HFFc6 (cell line): ENCODE data around the gene ACR. TPM values are rescaled to one million over a fixed set of nuclear protein-coding genes. Genes with fewer than 3 reads are reported as not detected.

Source experiments
- DNase-seq: peaks from one replicate; pipeline ENCODE4 v3.0.0-alpha.2; 2018
- H3K27ac Mint-ChIP-seq: 2 replicates; pipeline ENCODE4 v1.8.0; 2020; ENCODE audit warnings: mild to moderate bottlenecking, mixed read lengths
- H3K27me3 Mint-ChIP-seq: 2 replicates; pipeline ENCODE4 v1.8.0; 2021; ENCODE audit warnings: mild to moderate bottlenecking, moderate library complexity, mixed read lengths; ENCODE audit not compliant: insufficient read depth
- H3K36me3 Mint-ChIP-seq: 2 replicates; pipeline ENCODE4 v1.8.0; 2021; ENCODE audit warnings: low read depth, mixed read lengths
- H3K4me1 Mint-ChIP-seq: 2 replicates; pipeline ENCODE4 v1.8.0; 2020; ENCODE audit warnings: low read depth, mixed read lengths
- H3K4me3 Mint-ChIP-seq: 2 replicates; pipeline ENCODE4 v1.8.0; 2020; ENCODE audit warnings: mild to moderate bottlenecking, moderate library complexity, mixed read lengths
- H3K9me3 Mint-ChIP-seq: 2 replicates; pipeline ENCODE4 v1.8.0; 2020; ENCODE audit warnings: mild to moderate bottlenecking, mixed read lengths
- total RNA-seq, 6 experiments: library from RNA; stranded (reverse); fragmentation: NEBNext Ultra II Directional; extraction: Animal tissue kit (Norgen Biotek cat#: 25700); gene quantifications; 2 replicates in 1 of 6; 3 replicates in 5 of 6; pipeline ENCODE4 v1.2.3, GENCODE V29; 2021
- TF ChIP-seq, protein P1 (sequence below): fragments of 200-600 bp; sonication (generic); IDR thresholded peaks from 2 replicates; pipeline ENCODE4 v1.5.0; 2021; ENCODE audit warnings: antibody characterized with exemption, mild to moderate bottlenecking

The ACR gene
- total RNA-seq, 6 experiments from 2014 or later = not detected

DNA sequence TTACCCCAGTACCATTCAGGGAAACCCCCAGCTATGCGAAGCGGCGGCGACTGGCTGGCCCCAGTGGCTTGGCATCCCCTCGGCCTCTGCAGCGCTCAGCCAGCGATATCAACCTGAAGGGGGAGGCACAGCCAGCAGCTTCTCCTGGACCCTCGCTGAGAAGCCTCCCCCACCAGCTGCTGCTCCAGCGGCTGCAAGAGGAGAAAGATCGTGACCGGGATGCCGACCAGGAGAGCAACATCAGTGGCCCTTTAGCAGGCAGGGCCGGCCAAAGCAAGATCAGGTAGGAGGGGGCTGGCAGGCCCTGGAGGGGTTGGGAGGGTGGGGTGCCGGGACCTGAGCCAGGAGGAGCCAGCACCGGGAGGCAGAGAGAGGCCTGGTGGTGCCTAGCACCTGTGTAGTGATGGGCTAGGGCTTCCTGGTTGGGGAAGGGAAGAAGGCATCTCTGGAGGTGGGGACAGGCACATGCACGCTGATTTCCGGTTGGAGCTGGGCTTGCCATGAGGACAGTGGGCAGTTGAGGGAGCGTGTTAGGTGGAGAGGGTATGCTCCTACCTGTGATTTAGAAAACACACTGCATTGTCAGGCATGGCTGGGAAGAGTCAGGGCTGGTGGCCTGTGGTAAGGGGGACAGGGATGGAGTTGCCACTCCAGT is 43.1 kb upstream of the ACR start:
- Mint-ChIP-seq H3K9me3 (peaks cover 4% of the 10 kb centered on the region; the same call in 1 of the 2 replicates), H3K36me3 (no peaks in the 10 kb centered on the region), H3K27me3 (peaks cover 15% of the 10 kb centered on the region), H3K4me1 (no peaks in the 10 kb centered on the region), H3K27ac (no peak overlapping the region), H3K4me3 (no peak overlapping the region)
- TF ChIP-seq, protein P1, sequence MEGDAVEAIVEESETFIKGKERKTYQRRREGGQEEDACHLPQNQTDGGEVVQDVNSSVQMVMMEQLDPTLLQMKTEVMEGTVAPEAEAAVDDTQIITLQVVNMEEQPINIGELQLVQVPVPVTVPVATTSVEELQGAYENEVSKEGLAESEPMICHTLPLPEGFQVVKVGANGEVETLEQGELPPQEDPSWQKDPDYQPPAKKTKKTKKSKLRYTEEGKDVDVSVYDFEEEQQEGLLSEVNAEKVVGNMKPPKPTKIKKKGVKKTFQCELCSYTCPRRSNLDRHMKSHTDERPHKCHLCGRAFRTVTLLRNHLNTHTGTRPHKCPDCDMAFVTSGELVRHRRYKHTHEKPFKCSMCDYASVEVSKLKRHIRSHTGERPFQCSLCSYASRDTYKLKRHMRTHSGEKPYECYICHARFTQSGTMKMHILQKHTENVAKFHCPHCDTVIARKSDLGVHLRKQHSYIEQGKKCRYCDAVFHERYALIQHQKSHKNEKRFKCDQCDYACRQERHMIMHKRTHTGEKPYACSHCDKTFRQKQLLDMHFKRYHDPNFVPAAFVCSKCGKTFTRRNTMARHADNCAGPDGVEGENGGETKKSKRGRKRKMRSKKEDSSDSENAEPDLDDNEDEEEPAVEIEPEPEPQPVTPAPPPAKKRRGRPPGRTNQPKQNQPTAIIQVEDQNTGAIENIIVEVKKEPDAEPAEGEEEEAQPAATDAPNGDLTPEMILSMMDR = no peak
- no peak for DNase-seq

DNA sequence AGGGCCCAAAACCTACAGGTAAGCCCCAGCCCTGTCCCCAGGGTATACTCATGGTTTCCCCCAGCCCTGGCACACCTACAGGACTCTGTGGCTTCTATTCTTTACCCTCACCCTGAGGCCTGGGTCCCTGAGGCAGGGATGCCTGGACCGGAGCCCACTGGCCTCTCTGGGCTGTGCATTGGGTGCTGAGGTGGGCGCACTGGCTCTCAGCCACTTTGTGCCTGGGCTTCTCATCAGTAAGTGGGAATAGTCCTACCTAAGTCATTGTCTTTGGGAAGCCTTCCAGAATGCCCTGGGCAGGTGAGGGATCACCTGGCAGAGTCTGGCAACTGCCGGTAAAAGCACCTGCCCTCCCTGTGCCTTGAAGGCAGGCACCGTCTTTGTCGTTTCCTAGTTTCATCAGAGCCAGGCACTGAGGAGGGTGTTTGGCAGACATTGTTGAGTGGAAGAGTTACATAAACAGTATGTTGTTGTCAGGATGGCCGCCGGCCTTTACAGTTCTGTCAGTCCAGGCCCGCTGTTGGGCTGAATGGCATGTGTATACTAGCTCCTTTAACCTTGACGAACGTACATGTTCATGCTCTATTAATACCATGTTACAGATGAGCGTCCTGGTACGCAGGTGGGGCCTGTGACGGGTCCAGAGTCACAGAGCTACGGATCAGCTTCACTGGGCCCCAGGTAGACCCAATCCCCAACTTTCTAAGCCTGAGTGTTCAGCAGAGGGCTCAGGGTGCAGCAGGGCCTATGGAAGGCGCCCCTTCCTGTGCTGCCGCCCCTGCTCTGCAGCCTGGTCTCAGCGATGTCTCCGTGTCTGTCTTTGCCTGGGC is 42.4 kb upstream of the ACR start:
- Mint-ChIP-seq H3K27ac (no peak overlapping the region), H3K36me3 (no peaks in the 10 kb centered on the region)

DNA sequence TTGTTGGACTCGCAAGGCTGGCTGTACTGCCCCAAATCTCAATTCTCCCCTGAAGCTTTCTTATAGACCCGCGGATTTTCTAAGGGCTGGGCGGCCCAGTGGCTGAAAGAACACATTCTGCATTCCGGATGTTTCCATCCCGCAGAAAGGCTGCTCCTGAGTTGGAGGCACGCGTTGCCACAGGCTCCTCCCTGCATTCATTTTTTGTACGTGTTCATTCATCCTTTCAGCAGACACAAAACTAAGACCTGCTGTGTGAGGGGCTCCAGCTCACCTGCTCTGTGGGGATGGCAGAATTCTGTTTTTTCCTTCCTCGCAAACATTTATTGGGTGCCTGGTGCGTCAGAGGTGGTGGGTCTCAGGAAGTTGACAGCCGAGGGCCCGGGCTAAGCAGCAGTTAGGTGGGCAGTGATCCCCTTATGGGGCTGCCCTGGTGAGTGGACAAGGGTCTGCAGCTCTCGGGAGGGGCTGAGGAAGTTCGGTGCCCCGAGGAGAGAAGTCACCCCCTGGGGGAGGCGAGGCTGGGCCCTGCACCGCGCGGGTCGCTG is 41.7 kb upstream of the ACR start:
- H3K36me3 Mint-ChIP-seq = no peaks in the 10 kb centered on the region
- TF ChIP-seq, protein P1 = no peak
- H3K27ac Mint-ChIP-seq = no peak overlapping the region
- H3K9me3 Mint-ChIP-seq = peaks cover 4% of the 10 kb centered on the region; the same call in 1 of the 2 replicates
- no peak overlapping the region; the same call in 1 of the 2 replicates for H3K4me3 Mint-ChIP-seq
- H3K27me3 Mint-ChIP-seq = peaks cover 17% of the 10 kb centered on the region
- H3K4me1 Mint-ChIP-seq = no peaks in the 10 kb centered on the region
- no peak for DNase-seq

More for the DNA sequence above, 42.4 kb upstream of the ACR start:
- no peak overlapping the region for H3K4me3 Mint-ChIP-seq
- TF ChIP-seq, protein P1 = no peak
- DNase-seq = no peak
- no peaks in the 10 kb centered on the region for H3K4me1 Mint-ChIP-seq
- peaks cover 17% of the 10 kb centered on the region for H3K27me3 Mint-ChIP-seq
- peaks cover 4% of the 10 kb centered on the region; the same call in 1 of the 2 replicates for H3K9me3 Mint-ChIP-seq

DNA sequence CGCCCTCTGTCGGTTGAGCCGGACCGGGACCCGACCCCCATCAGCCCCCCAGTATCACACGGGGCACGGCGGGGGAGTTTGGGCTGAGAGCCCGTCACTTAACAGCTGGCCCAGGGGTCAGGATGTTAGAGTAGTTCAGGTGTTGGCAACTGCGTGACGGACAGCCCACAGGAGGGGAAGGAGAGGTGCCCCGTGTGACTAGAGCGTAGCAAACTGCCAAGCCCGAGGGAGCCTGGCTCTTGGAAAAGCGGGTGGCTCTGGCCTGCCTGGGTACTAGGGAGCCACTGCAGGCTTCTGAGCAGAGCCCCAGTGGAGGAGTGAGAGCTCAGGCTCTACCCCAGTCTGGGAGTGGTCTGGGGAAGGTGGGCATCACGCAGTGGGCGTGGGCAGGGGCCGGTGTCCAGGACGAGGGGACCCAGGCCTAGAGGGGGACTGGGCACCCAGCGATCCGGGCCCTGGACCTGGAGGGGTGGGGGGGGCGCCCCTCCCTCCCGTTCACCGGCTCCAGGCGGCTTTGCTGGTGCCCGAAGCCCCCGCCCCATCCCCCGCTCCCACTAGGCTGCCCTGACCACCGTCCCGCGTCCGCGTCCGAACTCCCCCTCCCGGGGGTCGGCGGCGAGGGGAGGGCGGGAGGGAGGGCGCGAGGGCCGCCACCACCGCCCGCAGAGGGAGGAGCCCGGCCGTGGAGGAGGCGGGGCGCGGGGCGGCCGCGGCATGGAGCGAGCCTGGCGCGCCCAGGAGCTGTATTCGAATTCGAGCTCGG is 41.0 kb upstream of the ACR start:
- DNase-seq = no peak
- TF ChIP-seq, protein P1 = peak; percentile 79
- Mint-ChIP-seq H3K27ac (no peak overlapping the region), H3K4me3 (peak overlapping the region; percentile 42; the same call in 1 of the 2 replicates), H3K4me1 (no peaks in the 10 kb centered on the region), H3K27me3 (peaks cover 19% of the 10 kb centered on the region), H3K36me3 (no peaks in the 10 kb centered on the region), H3K9me3 (peaks cover 4% of the 10 kb centered on the region; the same call in 1 of the 2 replicates)
